Activated CD4-positive, alpha-beta memory T cell treated with anti-CD3 and anti-CD28 coated beads for 36 hours (primary cell): ENCODE measurements around the gene HOXA6. TPM values are rescaled to one million over a fixed set of nuclear protein-coding genes. Genes with fewer than 3 reads are reported as not detected.

ENCODE experiments used
- CTCF ChIA-PET: fragments of 350-600 bp; sonication (Branson Sonifier 250); formaldehyde crosslinking; loops from one replicate; lab custom pipeline; 2021; ENCODE audit warnings: antibody characterized with exemption, inconsistent platforms; lab: Charles Lee
- POLR2A ChIA-PET: fragments of 350-600 bp; sonication (Branson Sonifier 250); formaldehyde crosslinking; loops from one replicate; lab custom pipeline; 2021; ENCODE audit warnings: antibody characterized with exemption; lab: Charles Lee
- DNase-seq: peaks from one replicate; pipeline ENCODE4 v3.0.0-alpha.2; 2020
- H3K27ac Mint-ChIP-seq: one replicate; pipeline ENCODE4 v1.8.0; 2021; ENCODE audit warnings: mixed read lengths
- H3K27me3 Mint-ChIP-seq: one replicate; pipeline ENCODE4 v1.8.0; 2021; ENCODE audit warnings: mixed read lengths
- H3K36me3 Mint-ChIP-seq: one replicate; pipeline ENCODE4 v1.8.0; 2021; ENCODE audit warnings: mixed read lengths
- H3K4me1 Mint-ChIP-seq: one replicate; pipeline ENCODE4 v1.8.0; 2021; ENCODE audit warnings: low read depth, mixed read lengths
- H3K4me3 Mint-ChIP-seq: one replicate; pipeline ENCODE4 v1.8.0; 2021; ENCODE audit warnings: mild to moderate bottlenecking, mixed read lengths
- H3K9me3 Mint-ChIP-seq: one replicate; pipeline ENCODE4 v1.8.0; 2021; ENCODE audit warnings: mixed read lengths
- intact Hi-C: fragments of 100-400 bp; cut with micrococcal nuclease; formaldehyde crosslinking; loops from one replicate; pipeline ENCODE4 v1.15.1; 2023
- total RNA-seq, 2 experiments: library from RNA; stranded (reverse); gene quantifications; one replicate each; pipeline ENCODE4 v1.2.3, GENCODE V29; 2021

HOXA6 gene
- total RNA-seq, 2 experiments from 2014 or later, result not detected

DNA sequence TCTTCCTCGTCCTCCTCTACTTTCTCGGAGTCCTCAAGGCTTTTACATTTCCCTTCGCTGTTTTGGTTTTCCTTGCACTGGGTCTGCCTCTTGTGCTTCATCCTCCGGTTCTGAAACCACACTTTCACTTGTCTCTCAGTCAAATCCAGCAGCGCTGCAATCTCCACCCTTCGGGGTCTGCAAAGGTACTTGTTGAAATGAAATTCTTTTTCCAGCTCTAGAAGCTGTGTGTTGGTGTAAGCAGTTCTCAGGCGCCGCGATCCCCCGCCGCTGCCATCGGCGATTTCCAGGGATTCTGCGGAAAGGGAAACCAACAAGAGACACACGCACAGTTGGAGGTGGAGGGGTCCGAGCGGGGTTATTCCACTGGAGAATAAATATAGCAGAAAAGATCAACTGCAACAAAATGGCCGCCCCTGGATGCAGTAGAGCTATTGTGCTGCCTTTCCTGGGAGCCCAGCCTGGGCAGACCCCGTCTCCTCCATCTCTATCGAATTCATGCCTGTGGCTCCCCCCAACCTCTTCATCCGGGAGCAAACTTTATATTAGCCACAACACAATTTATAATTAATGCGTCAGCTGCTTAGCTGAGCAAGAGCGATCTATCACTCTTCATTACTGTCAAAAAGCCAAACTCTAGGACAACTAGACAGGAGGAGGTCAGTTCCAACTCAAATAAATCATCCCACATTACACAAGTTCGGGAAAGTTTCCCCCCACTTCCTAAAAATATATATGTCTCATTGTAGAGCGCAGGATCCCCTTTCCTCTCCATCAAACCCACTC, 46.2 kb downstream of the HOXA6 start:
- Mint-ChIP-seq H3K27ac (no peak overlapping the region), H3K4me1 (peaks cover 30% of the 10 kb centered on the region), H3K27me3 (peaks cover 51% of the 10 kb centered on the region), H3K36me3 (peaks cover 12% of the 10 kb centered on the region), H3K9me3 (no peaks in the 10 kb centered on the region), H3K4me3 (no peak overlapping the region)
- POLR2A ChIA-PET, result interaction anchor here (1.4 kb wide), 1 partner anchor 9 kb away, joined by 3 read pairs; no protein-coding TSS in a partner anchor
- intact Hi-C loops, result no loop called here
- CTCF ChIA-PET, result interaction anchor here (0.5 kb wide), 1 partner anchor 11 kb away, joined by 3 read pairs; no protein-coding TSS in a partner anchor
- no peak for DNase-seq

DNA sequence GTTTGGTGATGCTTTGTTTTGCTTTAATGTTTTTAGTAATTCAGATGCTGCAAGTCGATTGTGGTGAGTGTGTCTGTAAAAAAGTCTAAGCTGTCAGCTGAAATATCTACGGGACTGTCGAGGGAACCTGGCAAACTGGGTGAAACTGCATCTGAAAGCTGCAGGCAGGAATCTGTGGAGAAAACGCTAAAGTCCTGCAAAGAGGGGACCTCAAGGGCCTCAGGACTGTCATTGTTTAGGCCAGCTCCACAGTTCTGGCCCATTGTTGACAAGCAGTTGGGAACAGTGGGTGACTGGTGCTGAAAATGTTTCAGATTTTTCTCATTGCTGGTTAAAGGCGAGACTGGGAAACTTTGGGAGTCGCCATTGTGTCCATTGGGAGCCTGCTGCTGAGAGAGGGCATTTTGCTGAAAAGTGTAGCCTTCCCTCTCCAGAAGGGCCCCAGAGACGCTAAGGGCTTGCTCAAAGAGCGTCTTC, 46.8 kb downstream of the HOXA6 start:
- Mint-ChIP-seq H3K4me1 (peaks cover 30% of the 10 kb centered on the region), H3K4me3 (no peak overlapping the region), H3K27me3 (peaks cover 51% of the 10 kb centered on the region), H3K9me3 (no peaks in the 10 kb centered on the region), H3K36me3 (peaks cover 12% of the 10 kb centered on the region), H3K27ac (no peak overlapping the region)
- no peak for DNase-seq
- ChIA-PET CTCF (interaction anchor here (0.5 kb wide), 1 partner anchor 10 kb away, joined by 3 read pairs; no protein-coding TSS in a partner anchor), POLR2A (interaction anchor here (1.4 kb wide), 1 partner anchor 8 kb away, joined by 3 read pairs; no protein-coding TSS in a partner anchor)
- intact Hi-C loops, result no loop called here

DNA sequence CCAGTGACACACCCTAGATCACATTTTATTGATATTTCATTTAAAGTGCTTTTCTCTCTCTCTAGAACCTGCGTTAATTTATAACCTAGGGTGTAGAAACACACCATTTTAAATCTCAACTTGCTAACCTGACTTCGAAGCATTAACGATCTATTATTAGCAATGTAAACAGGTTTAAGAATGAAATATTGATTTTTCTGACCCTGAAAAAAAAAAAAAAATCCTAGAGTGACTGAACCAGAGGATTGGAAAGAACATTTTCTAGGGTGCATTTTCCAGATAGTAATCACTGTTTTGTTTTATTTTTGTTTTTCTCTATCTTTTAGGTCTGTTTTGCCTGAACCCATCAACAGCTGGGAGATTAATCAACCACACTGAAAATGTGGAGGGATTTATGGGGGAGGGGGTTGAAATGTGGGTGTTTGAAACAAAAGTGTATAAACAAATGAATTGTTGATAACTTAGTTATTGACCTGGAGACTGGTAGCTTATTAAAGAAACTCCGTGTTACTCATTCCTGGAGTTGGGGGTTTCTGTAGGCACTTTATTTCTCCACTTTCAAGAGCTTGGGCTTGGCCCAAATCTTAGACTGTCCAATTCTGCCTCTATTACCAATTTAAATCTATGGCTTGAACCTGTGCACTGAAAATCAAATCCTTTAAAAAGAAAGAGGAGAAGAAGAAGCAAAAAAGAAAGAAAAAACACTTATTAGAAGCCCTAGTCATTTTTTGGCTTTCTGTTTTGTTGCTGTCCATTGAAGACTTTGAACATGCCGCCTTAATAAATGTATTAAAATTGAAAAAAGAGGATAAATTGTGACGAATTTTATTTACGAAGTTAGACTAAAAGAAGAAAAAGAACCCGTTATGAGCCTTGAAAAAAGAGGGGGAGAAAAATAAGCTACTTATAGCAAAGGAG, 47.9 kb downstream of the HOXA6 start:
- Mint-ChIP-seq H3K4me1 (peaks cover 34% of the 10 kb centered on the region), H3K36me3 (peaks cover 12% of the 10 kb centered on the region), H3K9me3 (no peaks in the 10 kb centered on the region), H3K4me3 (no peak overlapping the region), H3K27me3 (peaks cover 58% of the 10 kb centered on the region), H3K27ac (no peak overlapping the region)
- DNase-seq, result no peak
- CTCF ChIA-PET, result interaction anchor here (0.6 to 1.1 kb wide), 3 partner anchors 9 to 413 kb away, joined by 3 read pairs; no protein-coding TSS in a partner anchor
- POLR2A ChIA-PET, result no interaction called here
- intact Hi-C loops, result loop anchor here (5.0 kb wide), 2 partner anchors 63 to 1237 kb away; no protein-coding TSS in a partner anchor

DNA sequence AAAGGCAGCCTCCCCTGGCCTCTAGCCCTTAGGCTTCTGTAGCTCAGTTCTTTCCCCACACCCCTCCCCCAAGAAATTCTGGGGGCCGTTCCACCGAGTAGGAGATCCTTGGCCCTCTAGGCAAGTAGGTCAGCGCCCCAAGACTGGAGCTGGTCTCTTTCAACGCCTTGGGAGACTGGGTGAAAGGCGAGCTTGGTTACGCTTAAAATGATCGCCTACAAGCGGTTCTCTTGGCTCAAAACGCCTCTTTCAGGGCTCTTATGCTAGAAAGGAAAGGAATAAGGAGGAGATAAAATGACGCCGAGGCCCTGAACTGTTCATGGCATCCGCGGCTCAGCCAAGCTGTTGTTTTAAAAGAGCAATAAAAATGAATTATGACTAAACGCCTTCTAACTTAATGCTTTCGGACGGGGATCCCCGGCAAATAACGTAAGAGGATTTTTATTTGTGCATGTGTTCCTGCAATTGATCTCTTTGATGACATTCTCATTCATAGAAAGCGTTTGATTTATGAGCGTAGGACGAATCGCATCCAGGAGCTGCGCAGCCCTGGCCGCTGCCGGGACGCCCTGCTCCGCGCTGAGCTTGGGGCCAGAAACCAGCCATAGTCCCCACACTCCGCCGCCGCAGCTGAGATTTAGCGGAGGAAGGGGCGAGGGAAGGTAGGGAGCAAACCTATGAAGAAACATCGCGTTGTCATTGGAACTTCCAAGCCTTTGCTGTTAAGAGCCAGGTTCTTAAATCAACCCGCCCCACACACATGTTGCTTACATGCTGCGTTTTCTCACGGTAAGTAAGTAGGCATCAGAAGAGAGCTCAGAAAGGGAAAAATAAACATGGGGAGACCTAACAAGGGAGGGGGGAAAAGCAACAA, 48.8 kb downstream of the HOXA6 start:
- Mint-ChIP-seq H3K27ac (no peak overlapping the region), H3K4me1 (peaks cover 33% of the 10 kb centered on the region), H3K4me3 (no peak overlapping the region), H3K9me3 (no peaks in the 10 kb centered on the region), H3K36me3 (peaks cover 11% of the 10 kb centered on the region), H3K27me3 (peaks cover 61% of the 10 kb centered on the region)
- ChIA-PET CTCF (interaction anchor here (0.6 to 1.1 kb wide), 4 partner anchors 62 to 412 kb away, joined by 3 read pairs; no protein-coding TSS in a partner anchor), POLR2A (interaction anchor here (0.6 to 1.1 kb wide), 2 partner anchors 51 to 1206 kb away, joined by 3 to 4 read pairs; no protein-coding TSS in a partner anchor)
- intact Hi-C loops, result loop anchor here (5.0 kb wide), 2 partner anchors 63 to 1237 kb away; no protein-coding TSS in a partner anchor
- no peak for DNase-seq

GRCh38 chr7:27097686-27098577, 49.6 kb downstream of the HOXA6 start:
- POLR2A ChIA-PET, result interaction anchor here (0.6 to 1.1 kb wide), 3 partner anchors 51 to 1205 kb away, joined by 3 to 4 read pairs (median 4); no protein-coding TSS in a partner anchor
- peaks cover 27% of the 10 kb centered on the region for H3K4me1 Mint-ChIP-seq
- H3K27ac Mint-ChIP-seq, result no peak overlapping the region
- H3K36me3 Mint-ChIP-seq, result peaks cover 10% of the 10 kb centered on the region
- no peaks in the 10 kb centered on the region for H3K9me3 Mint-ChIP-seq
- H3K4me3 Mint-ChIP-seq, result no peak overlapping the region
- DNase-seq, result no peak
- intact Hi-C loops, result loop anchor here (5.0 kb wide), 2 partner anchors 64 to 1236 kb away; no protein-coding TSS in a partner anchor
- peaks cover 58% of the 10 kb centered on the region for H3K27me3 Mint-ChIP-seq
- CTCF ChIA-PET, result interaction anchor here (0.7 to 2.2 kb wide), 4 partner anchors 53 to 112 kb away, joined by 3 to 10 read pairs (median 6); no protein-coding TSS in a partner anchor

GRCh38 chr7:27096768-27097514, 50.6 kb downstream of the HOXA6 start:
- H3K27me3 Mint-ChIP-seq, result peaks cover 62% of the 10 kb centered on the region
- DNase-seq, result no peak
- H3K9me3 Mint-ChIP-seq, result no peaks in the 10 kb centered on the region
- H3K36me3 Mint-ChIP-seq, result peaks cover 10% of the 10 kb centered on the region
- peak overlapping the region; percentile 66 for H3K4me3 Mint-ChIP-seq
- no peak overlapping the region for H3K27ac Mint-ChIP-seq
- intact Hi-C loops, result loop anchor here (1.0 to 5.0 kb wide), 3 partner anchors 37 to 1235 kb away; no protein-coding TSS in a partner anchor
- CTCF ChIA-PET, result interaction anchor here (1.3 to 2.2 kb wide), 4 partner anchors 54 to 409 kb away, joined by 4 to 10 read pairs (median 8); no protein-coding TSS in a partner anchor
- POLR2A ChIA-PET, result interaction anchor here (0.7 kb wide), 1 partner anchor 52 kb away, joined by 4 read pairs; no protein-coding TSS in a partner anchor
- H3K4me1 Mint-ChIP-seq, result peaks cover 19% of the 10 kb centered on the region

DNA sequence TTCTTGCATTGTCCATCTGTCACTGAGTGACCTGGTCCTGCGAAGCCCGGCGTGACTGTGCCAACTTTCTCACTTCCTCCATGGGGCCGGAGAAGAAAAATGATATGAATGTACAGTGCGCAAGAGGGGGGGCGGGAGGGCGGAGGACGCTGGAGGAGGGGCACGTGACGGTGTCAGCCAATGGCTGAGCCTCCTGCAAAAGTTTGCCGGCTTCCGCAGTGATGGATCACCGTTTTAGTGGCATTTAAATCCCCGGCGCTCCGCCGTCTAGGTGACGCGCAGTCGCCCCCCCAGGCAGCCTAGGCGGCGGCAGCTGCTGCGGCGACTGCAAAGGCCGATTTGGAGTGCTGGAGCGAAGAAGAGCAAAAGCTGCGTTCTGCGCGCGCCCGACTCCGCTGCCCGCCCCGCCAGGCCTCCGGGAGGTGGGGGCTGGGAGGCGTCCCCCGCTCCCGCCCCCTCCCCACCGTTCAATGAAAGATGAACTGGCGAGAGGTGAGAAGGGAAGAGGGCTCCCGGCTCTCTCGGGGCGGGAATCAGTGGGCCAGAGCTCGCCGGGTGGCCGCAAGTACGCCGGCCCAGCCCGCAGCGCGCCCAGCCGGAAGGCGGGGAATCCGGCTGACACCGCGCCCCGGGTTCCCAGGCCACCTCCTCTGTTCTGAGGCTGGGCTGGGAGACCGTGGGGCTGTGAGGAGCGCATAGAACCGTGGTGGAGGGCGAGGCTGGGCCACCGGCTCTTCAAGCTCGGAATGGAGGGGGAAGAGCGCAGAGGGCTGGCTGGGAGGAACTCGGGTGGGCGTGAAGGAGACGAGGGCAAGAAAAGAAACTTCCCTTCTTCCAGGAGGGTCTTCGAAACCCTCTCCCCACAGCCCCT, 51.4 kb downstream of the HOXA6 start, which contains the start of gene HOXA1:
Gene HOXA1, minus strand, starts transcription at position 104 of the 871 bp plus-strand sequence. Its CDS starts 88 bp downstream, at position 16.
- Mint-ChIP-seq H3K27me3 (peaks cover 62% of the 10 kb centered on the region), H3K27ac (no peak within 1 kb of the TSS), H3K36me3 (peaks cover 6% of the 10 kb centered on the region), H3K4me3 (peak within 1 kb of the TSS; percentile 66), H3K9me3 (no peaks in the 10 kb centered on the region), H3K4me1 (peaks cover 15% of the 10 kb centered on the region)
- ChIA-PET CTCF (interaction anchor here (1.3 to 2.2 kb wide), 4 partner anchors 55 to 409 kb away, joined by 4 to 10 read pairs (median 8); no protein-coding TSS in a partner anchor), POLR2A (no interaction called here)
- intact Hi-C loops, result loop anchor here (1.0 to 5.0 kb wide), 4 partner anchors 38 to 1234 kb away; partner anchors contain the start of gene SKAP2
- peak; percentile 85 for DNase-seq
